Activated CD8-positive, alpha-beta memory T cell treated with anti-CD3 and anti-CD28 coated beads, Interleukin-2, amount 10 ng/mL, durations not matched to agents 7 days and 5 days (primary cell): ENCODE data around the gene RASGRP2. TPM values are rescaled to one million over a fixed set of nuclear protein-coding genes. Genes with fewer than 3 reads are reported as not detected.

ENCODE experiments used
- ATAC-seq: fragments of 150-1000 bp; cut with Tn5 transposase; one replicate; pipeline ENCODE4 v1.10.0; 2021; ENCODE audit warnings: moderate library complexity
- CTCF ChIA-PET: fragments of 350-600 bp; sonication (Branson Sonifier 250); formaldehyde crosslinking; loops from one replicate; lab custom pipeline; 2021; ENCODE audit warnings: antibody characterized with exemption; lab: Charles Lee
- DNase-seq: peaks from one replicate; pipeline ENCODE4 v3.0.0-alpha.2; 2020
- H3K27ac Mint-ChIP-seq: one replicate; pipeline ENCODE4 v1.8.0; 2021; ENCODE audit warnings: mild to moderate bottlenecking, mixed read lengths
- H3K27me3 Mint-ChIP-seq: one replicate; pipeline ENCODE4 v1.8.0; 2021; ENCODE audit warnings: mixed read lengths
- H3K36me3 Mint-ChIP-seq: one replicate; pipeline ENCODE4 v1.8.0; 2021; ENCODE audit warnings: mild to moderate bottlenecking, mixed read lengths
- H3K4me1 Mint-ChIP-seq: one replicate; pipeline ENCODE4 v1.8.0; 2021; ENCODE audit warnings: mixed read lengths
- H3K4me3 Mint-ChIP-seq: one replicate; pipeline ENCODE4 v1.8.0; 2021; ENCODE audit warnings: mild to moderate bottlenecking, moderate library complexity, mixed read lengths
- H3K9me3 Mint-ChIP-seq: one replicate; pipeline ENCODE4 v1.8.0; 2022; ENCODE audit warnings: low read depth, mixed read lengths
- total RNA-seq, 2 experiments: library from RNA; stranded (reverse); gene quantifications; one replicate each; pipeline ENCODE4 v1.2.3, GENCODE V29; 2021

The RASGRP2 gene
- total RNA-seq, 2 experiments from 2014 or later: 77.3 to 123 TPM

GRCh38 chr11:64716473-64717267 is 27.3 kb downstream of the RASGRP2 start:
- CTCF ChIA-PET: interaction anchor here (1.0 to 3.0 kb wide), 2 partner anchors 13 to 27 kb away, joined by 3 to 9 read pairs; partner anchors contain the start of gene RASGRP2
- Mint-ChIP-seq H3K36me3 (no peaks in the 10 kb centered on the region), H3K9me3 (no peaks in the 10 kb centered on the region), H3K27me3 (peaks cover 77% of the 10 kb centered on the region), H3K27ac (no peak overlapping the region), H3K4me3 (no peak overlapping the region), H3K4me1 (peaks cover 10% of the 10 kb centered on the region)
- no peak for DNase-seq
- ATAC-seq: no peak

- peaks cover 75% of the 10 kb centered on the region for H3K27me3 Mint-ChIP-seq
- DNase-seq: no peak
- no peak for ATAC-seq
- no peaks in the 10 kb centered on the region for H3K36me3 Mint-ChIP-seq
- no peak overlapping the region for H3K4me3 Mint-ChIP-seq
- no peaks in the 10 kb centered on the region for H3K9me3 Mint-ChIP-seq
- H3K4me1 Mint-ChIP-seq: peaks cover 10% of the 10 kb centered on the region
- CTCF ChIA-PET: interaction anchor here (0.6 to 3.0 kb wide), 4 partner anchors 12 to 242 kb away, joined by 3 to 9 read pairs (median 3); partner anchors contain the start of gene RASGRP2
- H3K27ac Mint-ChIP-seq: no peak overlapping the region
These were observed 28.0 kb downstream of the RASGRP2 start for GRCh38 chr11:64715756-64716472.

- no peaks in the 10 kb centered on the region for H3K9me3 Mint-ChIP-seq
These were observed 28.8 kb downstream of the RASGRP2 start for GRCh38 chr11:64715110-64715509.

GRCh38 chr11:64714666-64715065 is 29.3 kb downstream of the RASGRP2 start:
- Mint-ChIP-seq H3K4me1 (peaks cover 12% of the 10 kb centered on the region), H3K27ac (no peak overlapping the region), H3K4me3 (no peak overlapping the region), H3K9me3 (no peaks in the 10 kb centered on the region), H3K36me3 (no peaks in the 10 kb centered on the region), H3K27me3 (peaks cover 79% of the 10 kb centered on the region)
- DNase-seq (no peak), ATAC-seq (no peak)
- CTCF ChIA-PET: interaction anchor here (1.2 kb wide), 1 partner anchor 26 kb away, joined by 3 read pairs; no protein-coding TSS in a partner anchor

More at GRCh38 chr11:64715110-64715509, 28.8 kb downstream of the RASGRP2 start:
- H3K27ac Mint-ChIP-seq: no peak overlapping the region
- ATAC-seq: no peak
- H3K4me1 Mint-ChIP-seq: peaks cover 12% of the 10 kb centered on the region
- no peak for DNase-seq
- no peak overlapping the region for H3K4me3 Mint-ChIP-seq
- peaks cover 77% of the 10 kb centered on the region for H3K27me3 Mint-ChIP-seq
- CTCF ChIA-PET: interaction anchor here (0.6 to 1.2 kb wide), 2 partner anchors 27 to 242 kb away, joined by 3 read pairs; no protein-coding TSS in a partner anchor
- H3K36me3 Mint-ChIP-seq: no peaks in the 10 kb centered on the region

- CTCF ChIA-PET: no interaction called here
- DNase-seq (no peak), ATAC-seq (no peak)
- Mint-ChIP-seq H3K36me3 (no peaks in the 10 kb centered on the region), H3K27ac (no peak overlapping the region), H3K27me3 (peaks cover 81% of the 10 kb centered on the region), H3K9me3 (no peaks in the 10 kb centered on the region), H3K4me1 (peaks cover 12% of the 10 kb centered on the region), H3K4me3 (no peak overlapping the region)
These were observed 30.1 kb downstream of the RASGRP2 start for GRCh38 chr11:64713781-64714363.

- CTCF ChIA-PET: no interaction called here
- H3K9me3 Mint-ChIP-seq: no peaks in the 10 kb centered on the region
- H3K36me3 Mint-ChIP-seq: no peaks in the 10 kb centered on the region
- ATAC-seq (no peak), DNase-seq (no peak)
- H3K4me3 Mint-ChIP-seq: no peak overlapping the region
- peaks cover 12% of the 10 kb centered on the region for H3K4me1 Mint-ChIP-seq
- no peak overlapping the region for H3K27ac Mint-ChIP-seq
- peaks cover 80% of the 10 kb centered on the region for H3K27me3 Mint-ChIP-seq
These were observed 30.8 kb downstream of the RASGRP2 start for GRCh38 chr11:64713016-64713707.

GRCh38 chr11:64712430-64713015 is 31.4 kb downstream of the RASGRP2 start:
- H3K4me1 Mint-ChIP-seq: peaks cover 12% of the 10 kb centered on the region
- no peaks in the 10 kb centered on the region for H3K9me3 Mint-ChIP-seq
- H3K36me3 Mint-ChIP-seq: no peaks in the 10 kb centered on the region
- DNase-seq (no peak), ATAC-seq (peak; percentile 47)
- H3K27me3 Mint-ChIP-seq: peaks cover 76% of the 10 kb centered on the region
- CTCF ChIA-PET: no interaction called here
- H3K4me3 Mint-ChIP-seq: no peak overlapping the region
- H3K27ac Mint-ChIP-seq: no peak overlapping the region

- Mint-ChIP-seq H3K9me3 (no peaks in the 10 kb centered on the region), H3K4me1 (peaks cover 12% of the 10 kb centered on the region), H3K27me3 (peaks cover 70% of the 10 kb centered on the region), H3K36me3 (no peaks in the 10 kb centered on the region), H3K27ac (no peak overlapping the region), H3K4me3 (no peak overlapping the region)
- ATAC-seq (no peak), DNase-seq (no peak)
- CTCF ChIA-PET: no interaction called here
These were observed 32.0 kb downstream of the RASGRP2 start for GRCh38 chr11:64711956-64712362.

- CTCF ChIA-PET: no interaction called here
- no peaks in the 10 kb centered on the region for H3K9me3 Mint-ChIP-seq
- H3K4me1 Mint-ChIP-seq: peaks cover 12% of the 10 kb centered on the region
- DNase-seq (no peak), ATAC-seq (no peak)
- no peaks in the 10 kb centered on the region for H3K36me3 Mint-ChIP-seq
- peaks cover 68% of the 10 kb centered on the region for H3K27me3 Mint-ChIP-seq
- no peak overlapping the region for H3K4me3 Mint-ChIP-seq
- H3K27ac Mint-ChIP-seq: no peak overlapping the region
These were observed 32.6 kb downstream of the RASGRP2 start for GRCh38 chr11:64711138-64711955.

GRCh38 chr11:64710418-64711137 is 33.4 kb downstream of the RASGRP2 start:
- no peak for ATAC-seq
- no peaks in the 10 kb centered on the region for H3K9me3 Mint-ChIP-seq
- no peaks in the 10 kb centered on the region for H3K36me3 Mint-ChIP-seq
- H3K4me1 Mint-ChIP-seq: peaks cover 10% of the 10 kb centered on the region
- DNase-seq: no peak
- H3K27me3 Mint-ChIP-seq: peaks cover 65% of the 10 kb centered on the region
- H3K4me3 Mint-ChIP-seq: no peak overlapping the region
- H3K27ac Mint-ChIP-seq: no peak overlapping the region
- CTCF ChIA-PET: interaction anchor here (1.9 kb wide), 1 partner anchor 22 kb away, joined by 7 read pairs; no protein-coding TSS in a partner anchor

- peaks cover 49% of the 10 kb centered on the region for H3K27me3 Mint-ChIP-seq
- no peaks in the 10 kb centered on the region for H3K9me3 Mint-ChIP-seq
These were observed 38.4 kb downstream of the RASGRP2 start for GRCh38 chr11:64705501-64705900.

More at GRCh38 chr11:64705501-64705900, 38.4 kb downstream of the RASGRP2 start:
- CTCF ChIA-PET: interaction anchor here (2.4 to 5.4 kb wide), 2 partner anchors 11 to 17 kb away, joined by 8 to 42 read pairs; no protein-coding TSS in a partner anchor
- DNase-seq (no peak), ATAC-seq (no peak)
- Mint-ChIP-seq H3K27ac (no peak overlapping the region), H3K4me1 (no peaks in the 10 kb centered on the region), H3K4me3 (no peak overlapping the region), H3K36me3 (no peaks in the 10 kb centered on the region)
